Measurements from ENCODE around the gene FKBP11.
A peak's percentile ranks its signal among the peaks of the same experiment; 100 is the strongest.

FKBP11 gene

GRCh38 chr12:48925304-48926011 is at the start of gene FKBP11:
FKBP11 (minus strand) TSS chr12:48925492; CDS start chr12:48925428, 64 bp downstream.
- intact Hi-C loops (cut with DNase I), result no loop called here
- DNase-seq, result peak in 35 of 42 donors; percentile 10 to 69 (median 31)

- peak in 8 of 42 donors; percentile 29 to 72 (median 48) for DNase-seq
- intact Hi-C loops (cut with DNase I), result no loop called here
Measured at GRCh38 chr12:48973941-48974673, 48.8 kb upstream of the FKBP11 start.

- DNase-seq, result no peak
- intact Hi-C loops (cut with DNase I), result no loop called here
Measured at GRCh38 chr12:48973531-48973930, 48.2 kb upstream of the FKBP11 start.

- intact Hi-C loops (cut with DNase I), result no loop called here
- DNase-seq, result no peak
Measured at GRCh38 chr12:48972952-48973483, 47.7 kb upstream of the FKBP11 start.

- intact Hi-C loops (cut with DNase I), result no loop called here
- no peak for DNase-seq
Measured at GRCh38 chr12:48972213-48972951, 47.1 kb upstream of the FKBP11 start.

- intact Hi-C loops (cut with DNase I), result no loop called here
- no peak for DNase-seq
Measured at GRCh38 chr12:48970702-48971334, 45.5 kb upstream of the FKBP11 start.

GRCh38 chr12:48969833-48970701 is 44.8 kb upstream of the FKBP11 start:
- DNase-seq, result peak in 32 of 42 donors; percentile 15 to 78 (median 56)
- intact Hi-C loops (cut with DNase I), result no loop called here

GRCh38 chr12:48969160-48969771 is 44.0 kb upstream of the FKBP11 start:
- intact Hi-C loops (cut with DNase I), result no loop called here

GRCh38 chr12:48968467-48968866 is 43.2 kb upstream of the FKBP11 start:
- DNase-seq, result no peak
- intact Hi-C loops (cut with DNase I), result no loop called here

More at GRCh38 chr12:48969160-48969771, 44.0 kb upstream of the FKBP11 start:
- no peak for DNase-seq

- intact Hi-C loops (cut with DNase I), result no loop called here
- peak in 1 of 42 donors; percentile 28 for DNase-seq
Measured at GRCh38 chr12:48967991-48968390, 42.7 kb upstream of the FKBP11 start.

- intact Hi-C loops (cut with DNase I), result no loop called here
- DNase-seq, result no peak
Measured at GRCh38 chr12:48966177-48966895, 41.0 kb upstream of the FKBP11 start.

- DNase-seq, result peak in 8 of 42 donors; percentile 23 to 65 (median 42)
Measured at GRCh38 chr12:48965298-48965838, 40.1 kb upstream of the FKBP11 start.

GRCh38 chr12:48961801-48962200 is 36.5 kb upstream of the FKBP11 start:
- intact Hi-C loops (cut with DNase I), result no loop called here
- no peak for DNase-seq

More at GRCh38 chr12:48965298-48965838, 40.1 kb upstream of the FKBP11 start:
- intact Hi-C loops (cut with DNase I), result no loop called here

- no peak for DNase-seq
- intact Hi-C loops (cut with DNase I), result no loop called here
Measured at GRCh38 chr12:48961331-48961730, 36.0 kb upstream of the FKBP11 start.

- no peak for DNase-seq
- intact Hi-C loops (cut with DNase I), result no loop called here
Measured at GRCh38 chr12:48960834-48961233, 35.5 kb upstream of the FKBP11 start.

- no peak for DNase-seq
- intact Hi-C loops (cut with DNase I), result no loop called here
Measured at GRCh38 chr12:48958049-48958388, 32.7 kb upstream of the FKBP11 start.
